ENCODE measurements around the gene ZNF496.

GRCh38 chr1:247291161-247291560, 40.5 kb downstream of the ZNF496 start:
- TF ChIP-seq POLR2A (IDR thresholded peaks at IDR 0.05) (no peak), CTCF (IDR thresholded peaks at IDR 0.05) (no peak)
